Activated naive CD4-positive, alpha-beta T cell treated with anti-CD3 and anti-CD28 coated beads, Interleukin-2, amount 50 U/mL, for 72 hours (primary cell): ENCODE measurements around the gene ANGPTL8. TPM values are rescaled to one million over a fixed set of nuclear protein-coding genes. Genes with fewer than 3 reads are reported as not detected.

Source experiments
- ATAC-seq, 2 donors: fragments of 150-1000 bp; cut with Tn5 transposase; 2 replicates each; pipeline ENCODE4 v1.10.0; 2021; ENCODE audit warnings: mild to moderate bottlenecking in 2 of 2, moderate library complexity in 2 of 2
- DNase-seq, 2 donors: peaks; one replicate each; pipeline ENCODE4 v3.0.0; 2021 to 2022; ENCODE audit warnings: low spot score in 2 of 2
- H3K27ac Mint-ChIP-seq, 2 donors: one replicate each; pipeline ENCODE4 v1.8.0; 2022; ENCODE audit warnings: mild to moderate bottlenecking in 2 of 2, mixed read lengths in 2 of 2
- H3K36me3 Mint-ChIP-seq, 2 donors: one replicate each; pipeline ENCODE4 v1.8.0; 2022; ENCODE audit warnings: mixed read lengths in 2 of 2
- H3K9me3 Mint-ChIP-seq, 2 donors: one replicate each; pipeline ENCODE4 v1.8.0; 2022; ENCODE audit warnings: mixed read lengths in 2 of 2
- total RNA-seq, 2 donors: library from RNA; stranded (reverse); gene quantifications; one replicate each; pipeline ENCODE4 v1.2.3, GENCODE V29; 2022

Gene ANGPTL8
- total RNA-seq, 2 donors from 2014 or later, result not detected

GRCh38 chr19:11244846-11245589 lies 5.6 kb downstream of the ANGPTL8 start:
- H3K27ac Mint-ChIP-seq, result no peak overlapping the region
- ATAC-seq, result no peak
- no peaks in the 10 kb centered on the region for H3K9me3 Mint-ChIP-seq
- DNase-seq, result no peak
- no peaks in the 10 kb centered on the region for H3K36me3 Mint-ChIP-seq

- Mint-ChIP-seq H3K9me3 (no peaks in the 10 kb centered on the region), H3K36me3 (no peaks in the 10 kb centered on the region), H3K27ac (no peak overlapping the region)
- DNase-seq (no peak), ATAC-seq (no peak)
Measured at GRCh38 chr19:11246941-11247340, 7.5 kb downstream of the ANGPTL8 start.

GRCh38 chr19:11247391-11247790 lies 8.0 kb downstream of the ANGPTL8 start:
- Mint-ChIP-seq H3K27ac (no peak overlapping the region), H3K9me3 (no peaks in the 10 kb centered on the region), H3K36me3 (no peaks in the 10 kb centered on the region)
- ATAC-seq (no peak), DNase-seq (no peak)

GRCh38 chr19:11247934-11248333 lies 8.5 kb downstream of the ANGPTL8 start:
- H3K36me3 Mint-ChIP-seq, result no peaks in the 10 kb centered on the region
- no peak for ATAC-seq
- H3K27ac Mint-ChIP-seq, result no peak overlapping the region
- DNase-seq, result no peak
- H3K9me3 Mint-ChIP-seq, result no peaks in the 10 kb centered on the region

- no peaks in the 10 kb centered on the region for H3K36me3 Mint-ChIP-seq
- no peak for ATAC-seq
- no peaks in the 10 kb centered on the region for H3K9me3 Mint-ChIP-seq
Measured at GRCh38 chr19:11248852-11249251, 9.4 kb downstream of the ANGPTL8 start.

GRCh38 chr19:11251217-11251616 lies 11.8 kb downstream of the ANGPTL8 start:
- no peak for ATAC-seq
- no peak overlapping the region for H3K27ac Mint-ChIP-seq
- H3K9me3 Mint-ChIP-seq, result no peaks in the 10 kb centered on the region
- no peaks in the 10 kb centered on the region for H3K36me3 Mint-ChIP-seq
- DNase-seq, result no peak

More at GRCh38 chr19:11248852-11249251, 9.4 kb downstream of the ANGPTL8 start:
- no peak overlapping the region for H3K27ac Mint-ChIP-seq
- no peak for DNase-seq

- H3K9me3 Mint-ChIP-seq, result no peaks in the 10 kb centered on the region
- H3K36me3 Mint-ChIP-seq, result no peaks in the 10 kb centered on the region
- DNase-seq (no peak), ATAC-seq (no peak)
- H3K27ac Mint-ChIP-seq, result no peak overlapping the region
Measured at GRCh38 chr19:11251650-11252314, 12.4 kb downstream of the ANGPTL8 start.

GRCh38 chr19:11252665-11253355 lies 13.4 kb downstream of the ANGPTL8 start:
- no peaks in the 10 kb centered on the region for H3K9me3 Mint-ChIP-seq
- H3K27ac Mint-ChIP-seq, result peak overlapping the region in 1 of 2 donors; percentile 22
- DNase-seq (no peak), ATAC-seq (no peak)
- no peaks in the 10 kb centered on the region for H3K36me3 Mint-ChIP-seq

- DNase-seq, result no peak
- Mint-ChIP-seq H3K9me3 (no peaks in the 10 kb centered on the region), H3K36me3 (no peaks in the 10 kb centered on the region), H3K27ac (no peak overlapping the region)
- ATAC-seq, result no peak
Measured at GRCh38 chr19:11254666-11255065, 15.2 kb downstream of the ANGPTL8 start.

- ATAC-seq, result no peak
Measured at GRCh38 chr19:11256189-11256588, 16.8 kb downstream of the ANGPTL8 start.

GRCh38 chr19:11257846-11258380 lies 18.5 kb downstream of the ANGPTL8 start:
- no peak for ATAC-seq
- H3K9me3 Mint-ChIP-seq, result no peaks in the 10 kb centered on the region
- H3K27ac Mint-ChIP-seq, result no peak overlapping the region
- no peak for DNase-seq
- no peaks in the 10 kb centered on the region for H3K36me3 Mint-ChIP-seq

More at GRCh38 chr19:11256189-11256588, 16.8 kb downstream of the ANGPTL8 start:
- Mint-ChIP-seq H3K36me3 (no peaks in the 10 kb centered on the region), H3K27ac (no peak overlapping the region), H3K9me3 (no peaks in the 10 kb centered on the region)
- no peak for DNase-seq

GRCh38 chr19:11260996-11261395 lies 21.6 kb downstream of the ANGPTL8 start:
- no peak for DNase-seq
- Mint-ChIP-seq H3K36me3 (no peaks in the 10 kb centered on the region), H3K27ac (no peak overlapping the region), H3K9me3 (no peaks in the 10 kb centered on the region)
- ATAC-seq, result no peak

GRCh38 chr19:11261431-11261970 lies 22.1 kb downstream of the ANGPTL8 start:
- H3K9me3 Mint-ChIP-seq, result no peaks in the 10 kb centered on the region
- no peaks in the 10 kb centered on the region for H3K36me3 Mint-ChIP-seq
- ATAC-seq (no peak), DNase-seq (no peak)
- H3K27ac Mint-ChIP-seq, result no peak overlapping the region

- Mint-ChIP-seq H3K27ac (no peak within 1 kb of the TSS), H3K36me3 (no peaks in the 10 kb centered on the region), H3K9me3 (no peaks in the 10 kb centered on the region)
- peak; percentile 63 to 76 for ATAC-seq
- peak in 1 of 2 donors; percentile 35 for DNase-seq
Measured at GRCh38 chr19:11261971-11262839, 22.8 kb downstream of the ANGPTL8 start, which contains the start of gene DOCK6. Gene DOCK6 (minus strand): TSS chr19:11262524. CDS start chr19:11262440, 84 bp downstream.

- no peaks in the 10 kb centered on the region for H3K9me3 Mint-ChIP-seq
- no peak overlapping the region for H3K27ac Mint-ChIP-seq
Measured at GRCh38 chr19:11263726-11264125, 24.3 kb downstream of the ANGPTL8 start.

More at GRCh38 chr19:11263726-11264125, 24.3 kb downstream of the ANGPTL8 start:
- ATAC-seq (no peak), DNase-seq (no peak)
- no peaks in the 10 kb centered on the region for H3K36me3 Mint-ChIP-seq
